Measurements from ENCODE around the gene B3GALT4.
A peak's percentile ranks its signal among the peaks of the same experiment; 100 is the strongest.
"Not testable (repeated sequence)": the region's sequence is repeated elsewhere in the genome, so short reads cannot be mapped to it uniquely, and the experiment has no call there.

B3GALT4 gene

DNA sequence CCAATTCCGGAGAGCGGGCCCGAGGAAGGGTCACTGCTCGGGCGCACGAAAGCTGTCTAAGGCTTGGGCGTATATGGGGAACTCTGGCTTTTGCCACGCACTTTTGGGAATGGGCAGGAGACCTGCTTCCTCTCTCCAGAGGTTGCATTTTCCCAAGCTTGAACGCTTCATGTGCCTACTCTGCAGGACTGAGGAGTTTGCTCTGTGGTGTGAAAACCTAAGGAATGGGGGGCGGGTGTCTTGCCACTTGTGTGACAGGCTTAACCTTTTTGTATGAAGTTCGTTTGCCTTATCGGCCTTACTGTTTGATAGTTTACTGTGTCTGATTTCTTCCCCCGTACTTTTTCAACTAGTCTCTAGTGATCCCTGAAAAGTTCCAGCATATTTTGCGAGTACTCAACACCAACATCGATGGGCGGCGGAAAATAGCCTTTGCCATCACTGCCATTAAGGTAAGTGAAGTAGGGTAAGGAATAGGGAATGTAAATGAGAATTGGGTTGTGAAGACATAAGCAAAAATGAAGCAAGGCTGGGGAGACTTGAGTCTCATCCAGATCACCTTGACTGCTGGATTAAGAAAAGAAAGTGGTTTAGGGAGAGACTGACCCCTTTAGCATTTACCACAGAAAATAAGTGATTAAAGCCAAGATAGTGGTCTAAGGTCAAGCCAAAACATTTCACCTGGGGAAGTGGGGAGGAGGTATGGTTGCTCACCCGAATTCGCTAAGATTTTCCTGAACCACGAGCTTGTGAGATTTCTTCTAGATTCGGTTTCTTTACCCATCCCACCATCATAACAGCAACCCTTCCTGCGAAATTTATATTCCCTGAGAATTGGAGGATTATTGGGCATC is 4.4 kb upstream of the B3GALT4 start:
- no peak for DNase-seq

DNA sequence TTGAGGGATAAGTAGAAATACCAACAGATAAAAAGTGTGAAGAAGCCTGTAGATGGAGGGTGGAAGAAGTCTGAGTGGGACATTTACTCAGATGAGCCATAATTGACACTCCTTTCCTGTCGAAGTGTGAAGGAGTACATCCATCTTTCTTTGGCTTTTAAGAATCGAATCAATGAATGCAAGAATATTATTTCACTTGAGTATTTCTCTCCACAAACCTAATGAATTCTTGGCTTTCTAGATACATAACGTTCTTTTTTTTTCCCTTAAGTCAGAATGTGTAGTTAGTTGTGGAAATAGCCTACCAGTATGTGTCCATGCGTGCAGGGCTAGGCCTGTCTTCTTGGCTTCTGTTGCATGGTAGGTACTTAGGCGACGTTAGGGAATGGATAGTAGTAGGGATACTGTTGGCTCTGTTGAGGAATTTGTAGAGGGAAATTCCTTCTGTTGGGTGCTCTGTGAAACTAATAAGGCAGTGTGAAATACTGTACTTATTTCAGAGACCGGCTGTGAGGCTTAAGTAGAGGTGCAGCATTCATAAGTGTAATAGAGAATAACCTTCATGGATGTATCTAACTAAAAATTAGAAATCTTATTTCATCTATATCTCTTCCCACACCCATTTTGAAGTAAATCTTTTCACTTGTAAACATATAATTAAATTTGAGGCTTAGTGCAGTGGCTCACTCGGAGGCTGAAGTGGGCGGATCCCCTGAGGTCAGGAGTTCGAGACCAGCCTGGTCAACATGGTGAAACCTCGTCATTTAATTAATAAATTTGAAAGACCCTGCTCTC is 3.6 kb upstream of the B3GALT4 start:
- no peak for DNase-seq

DNA sequence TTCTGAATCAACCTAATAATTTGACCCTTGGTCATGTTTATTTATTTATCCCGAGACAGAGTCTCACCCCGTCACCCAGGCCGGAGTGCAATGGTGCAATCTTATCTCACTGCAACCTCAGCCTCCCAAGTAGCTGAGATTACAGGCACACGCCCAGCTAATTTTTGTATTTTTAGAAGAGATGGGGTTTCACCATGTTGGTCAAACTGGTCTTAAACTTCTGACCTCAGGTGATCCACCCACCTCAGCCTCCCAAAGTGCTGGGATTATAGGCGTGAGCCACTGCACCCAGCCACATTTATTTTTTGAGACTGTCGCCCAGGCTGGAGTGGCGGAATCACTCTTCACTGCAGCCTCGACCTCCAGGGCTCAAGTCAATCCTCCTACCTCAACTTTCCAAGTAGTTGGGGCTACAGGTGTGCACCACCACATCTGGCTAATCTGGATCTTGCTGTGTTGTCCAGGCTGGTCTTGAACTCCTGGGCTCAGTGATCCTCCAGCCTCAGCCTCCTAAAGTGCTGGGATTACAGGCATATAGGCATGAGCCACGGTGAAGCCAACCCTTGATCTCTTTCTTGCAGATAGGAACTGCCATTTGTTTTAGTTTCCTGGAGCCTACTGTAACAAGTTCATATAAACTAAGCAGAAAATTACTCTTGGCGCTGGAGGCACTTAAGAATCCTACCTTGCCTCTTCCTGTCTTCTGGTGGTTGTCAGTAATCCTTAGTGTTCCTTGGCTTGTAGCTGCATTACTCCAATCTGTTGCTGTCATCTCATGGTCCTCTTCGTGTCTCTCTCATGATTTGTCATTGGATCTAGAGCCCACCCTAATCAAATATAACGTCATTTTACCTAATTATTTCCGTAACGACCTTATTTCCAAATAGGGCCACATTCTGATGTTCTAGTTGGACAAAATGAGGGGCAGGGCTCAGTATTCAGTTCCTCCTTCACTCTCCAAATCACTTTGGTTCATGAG is 2.7 kb upstream of the B3GALT4 start:
- no peak for DNase-seq

DNA sequence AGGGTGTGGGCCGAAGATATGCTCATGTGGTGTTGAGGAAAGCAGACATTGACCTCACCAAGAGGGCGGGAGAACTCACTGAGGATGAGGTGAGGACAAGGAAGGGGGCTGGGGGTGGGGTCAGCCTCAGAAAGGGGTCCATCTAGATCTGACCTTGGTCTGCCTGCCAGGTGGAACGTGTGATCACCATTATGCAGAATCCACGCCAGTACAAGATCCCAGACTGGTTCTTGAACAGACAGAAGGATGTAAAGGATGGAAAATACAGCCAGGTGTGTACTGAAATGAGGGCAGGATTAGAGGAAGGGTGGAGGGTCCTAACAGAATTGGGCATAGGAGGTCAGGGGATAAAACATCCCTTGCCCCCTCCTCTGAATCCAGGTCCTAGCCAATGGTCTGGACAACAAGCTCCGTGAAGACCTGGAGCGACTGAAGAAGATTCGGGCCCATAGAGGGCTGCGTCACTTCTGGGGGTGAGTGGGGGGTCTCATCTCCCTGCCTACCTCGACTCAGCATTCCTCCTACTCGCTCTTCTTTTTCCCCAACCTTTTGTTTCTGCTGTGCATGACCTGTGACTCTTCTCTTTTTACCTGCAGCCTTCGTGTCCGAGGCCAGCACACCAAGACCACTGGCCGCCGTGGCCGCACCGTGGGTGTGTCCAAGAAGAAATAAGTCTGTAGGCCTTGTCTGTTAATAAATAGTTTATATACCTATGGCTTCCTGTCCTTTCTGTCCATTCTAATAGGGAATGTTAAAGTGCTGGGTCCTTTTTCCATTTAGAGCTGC is 935 bp upstream of the B3GALT4 start:
- not testable (repeated sequence) for DNase-seq

DNA sequence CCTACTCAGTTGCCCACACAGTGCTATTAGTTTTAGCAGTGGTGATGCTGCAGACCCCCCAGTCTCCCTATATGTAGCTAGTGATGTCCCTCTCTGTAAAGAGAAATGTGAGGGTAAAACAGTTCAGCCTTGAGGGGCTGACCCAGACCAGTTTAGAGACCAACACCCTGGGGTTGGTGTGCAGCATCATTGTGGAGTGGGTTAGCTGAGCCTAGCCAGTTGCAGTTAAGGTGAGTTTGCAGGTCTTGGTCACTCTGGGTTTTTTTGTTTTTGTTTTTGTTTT is 401 bp upstream of the B3GALT4 start:
- no peak for DNase-seq

DNA sequence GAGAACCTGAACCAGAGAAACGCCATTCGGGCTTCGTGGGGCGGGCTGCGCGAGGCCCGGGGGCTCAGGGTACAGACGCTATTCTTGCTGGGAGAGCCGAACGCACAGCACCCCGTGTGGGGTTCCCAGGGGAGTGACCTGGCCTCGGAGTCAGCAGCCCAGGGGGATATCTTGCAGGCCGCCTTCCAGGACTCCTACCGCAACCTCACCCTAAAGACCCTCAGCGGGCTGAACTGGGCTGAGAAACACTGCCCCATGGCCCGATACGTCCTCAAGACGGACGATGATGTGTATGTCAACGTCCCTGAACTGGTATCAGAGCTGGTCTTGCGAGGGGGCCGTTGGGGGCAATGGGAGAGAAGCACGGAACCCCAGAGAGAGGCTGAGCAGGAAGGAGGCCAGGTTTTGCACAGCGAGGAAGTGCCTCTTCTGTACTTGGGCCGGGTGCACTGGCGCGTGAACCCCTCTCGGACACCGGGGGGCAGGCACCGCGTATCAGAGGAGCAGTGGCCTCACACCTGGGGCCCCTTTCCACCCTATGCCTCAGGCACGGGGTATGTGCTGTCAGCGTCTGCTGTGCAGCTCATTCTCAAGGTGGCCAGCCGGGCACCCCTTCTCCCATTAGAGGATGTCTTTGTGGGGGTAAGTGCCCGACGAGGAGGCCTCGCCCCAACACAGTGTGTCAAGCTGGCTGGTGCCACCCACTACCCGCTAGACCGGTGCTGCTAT is 904 bp downstream of the B3GALT4 start:
- DNase-seq, result no peak

DNA sequence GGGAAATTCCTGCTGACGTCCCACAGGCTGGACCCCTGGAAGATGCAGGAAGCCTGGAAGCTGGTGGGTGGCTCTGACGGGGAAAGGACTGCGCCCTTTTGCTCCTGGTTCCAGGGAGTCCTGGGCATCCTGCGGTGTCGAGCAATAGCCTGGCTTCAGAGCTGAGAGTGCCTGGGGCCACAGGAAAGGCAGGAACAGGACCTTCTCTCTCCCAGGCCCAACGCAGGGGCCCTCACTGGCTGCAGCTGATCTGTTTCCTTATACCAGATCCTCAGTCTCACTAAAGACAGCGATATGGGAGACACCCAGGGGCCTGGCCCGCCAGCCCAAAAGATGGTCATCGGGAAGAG is 1.4 kb downstream of the B3GALT4 start:
- no peak for DNase-seq

DNA sequence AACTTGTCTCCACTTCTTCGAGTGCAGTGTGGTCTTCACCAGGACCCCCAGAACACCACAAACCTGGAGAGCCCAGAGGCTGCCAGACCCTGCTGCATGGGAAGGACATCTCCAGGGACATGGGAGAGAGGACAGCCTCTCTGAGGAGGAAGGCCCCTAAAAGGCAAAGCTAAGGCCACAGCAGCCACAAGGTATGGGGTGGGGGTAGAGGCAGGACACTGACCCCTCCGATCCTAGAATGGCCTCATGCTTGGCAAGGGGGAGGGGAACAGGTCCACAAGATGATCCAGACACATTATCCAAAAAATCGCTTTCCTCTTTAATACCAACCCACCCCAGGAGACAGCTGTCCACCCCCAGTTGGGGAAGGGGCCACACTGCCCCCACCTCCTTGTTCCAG is 1.9 kb downstream of the B3GALT4 start:
- no peak for DNase-seq

DNA sequence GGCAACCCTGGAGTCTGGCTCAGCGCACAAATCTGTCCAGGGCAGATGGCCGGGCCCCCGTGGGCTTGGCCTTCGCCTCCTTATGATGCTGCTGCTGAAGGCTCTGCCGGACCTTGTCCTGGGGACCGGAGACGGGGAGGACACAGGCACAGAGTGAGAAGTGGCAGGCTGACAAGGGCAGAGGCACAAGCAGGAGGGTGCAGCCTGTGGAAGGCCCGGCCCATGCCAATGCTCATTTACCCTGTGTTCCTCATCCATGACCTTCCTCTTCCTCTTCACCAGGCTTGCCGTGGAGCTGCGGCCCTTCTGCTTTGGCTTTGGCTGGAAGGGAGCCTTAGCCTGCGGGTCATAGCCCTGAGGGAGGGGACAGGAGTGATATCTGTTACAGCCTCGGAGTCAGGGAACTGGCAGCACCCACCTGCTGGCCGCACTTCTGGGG is 2.4 kb downstream of the B3GALT4 start:
- DNase-seq, result no peak

DNA sequence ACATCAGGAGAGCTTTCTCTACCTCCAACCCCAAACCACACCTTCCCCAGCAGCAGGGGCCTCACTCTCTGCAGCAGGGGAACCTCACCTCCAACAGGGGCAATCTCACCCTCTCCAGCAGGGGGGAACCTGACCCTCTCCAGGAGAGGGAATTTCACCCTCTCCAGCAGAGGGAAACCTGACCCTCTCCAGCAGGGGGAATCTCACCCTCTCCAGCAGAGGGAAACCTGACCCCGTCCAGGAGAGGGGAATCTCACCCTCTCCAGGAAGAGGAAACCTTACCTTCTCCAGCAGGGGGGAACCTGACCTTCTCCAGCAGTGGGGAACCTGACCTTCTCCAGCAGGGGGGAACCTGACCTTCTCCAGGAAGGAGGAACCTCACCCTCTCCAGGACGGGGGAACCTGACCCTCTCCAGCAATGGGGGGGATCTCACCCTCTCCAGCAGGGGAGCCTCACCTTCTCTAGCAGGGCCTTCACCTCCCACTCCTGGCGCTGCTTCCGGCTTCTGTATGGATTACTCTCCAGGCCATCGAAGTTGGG is 3.1 kb downstream of the B3GALT4 start:
- DNase-seq, result no peak

DNA sequence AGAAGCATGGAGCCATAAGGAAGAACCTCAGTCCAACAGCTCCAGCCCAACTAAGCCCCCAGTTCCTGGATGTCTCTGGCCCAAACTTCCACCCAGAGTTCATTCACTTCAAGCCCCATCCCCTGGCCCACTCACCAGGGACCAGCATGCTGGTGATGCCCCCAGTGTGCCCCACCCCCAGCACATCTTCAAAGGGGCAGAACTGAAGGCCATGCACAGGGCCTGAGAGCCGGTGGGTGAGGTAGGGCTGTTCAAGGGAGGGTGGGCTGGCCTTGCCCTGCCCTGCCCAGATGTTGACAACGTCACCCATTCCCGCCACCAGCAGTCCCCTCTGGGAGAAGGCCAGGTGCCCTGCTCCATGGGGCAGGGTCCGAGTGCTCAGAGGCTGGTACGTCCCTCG is 3.6 kb downstream of the B3GALT4 start:
- no peak for DNase-seq

DNA sequence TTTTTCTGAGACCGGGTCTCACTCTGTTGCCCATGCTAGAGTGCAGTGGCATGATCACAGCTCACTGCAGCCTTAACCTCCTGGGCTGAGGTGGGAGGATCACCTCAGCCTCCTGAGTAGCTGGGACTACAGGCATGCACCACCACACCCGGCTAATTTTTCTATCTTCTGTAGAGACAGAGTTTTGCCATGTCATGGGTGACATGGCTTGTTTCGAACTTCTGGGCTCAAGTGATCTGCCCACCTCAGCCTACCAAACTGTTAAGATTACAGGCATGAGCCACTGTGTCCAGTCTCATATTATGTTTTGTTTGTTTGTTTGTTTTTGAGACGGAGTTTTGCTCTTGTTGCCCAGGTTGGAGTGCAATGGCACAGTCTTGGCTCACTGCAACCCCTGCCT is 8.3 kb downstream of the B3GALT4 start:
- DNase-seq, result not testable (repeated sequence)

DNA sequence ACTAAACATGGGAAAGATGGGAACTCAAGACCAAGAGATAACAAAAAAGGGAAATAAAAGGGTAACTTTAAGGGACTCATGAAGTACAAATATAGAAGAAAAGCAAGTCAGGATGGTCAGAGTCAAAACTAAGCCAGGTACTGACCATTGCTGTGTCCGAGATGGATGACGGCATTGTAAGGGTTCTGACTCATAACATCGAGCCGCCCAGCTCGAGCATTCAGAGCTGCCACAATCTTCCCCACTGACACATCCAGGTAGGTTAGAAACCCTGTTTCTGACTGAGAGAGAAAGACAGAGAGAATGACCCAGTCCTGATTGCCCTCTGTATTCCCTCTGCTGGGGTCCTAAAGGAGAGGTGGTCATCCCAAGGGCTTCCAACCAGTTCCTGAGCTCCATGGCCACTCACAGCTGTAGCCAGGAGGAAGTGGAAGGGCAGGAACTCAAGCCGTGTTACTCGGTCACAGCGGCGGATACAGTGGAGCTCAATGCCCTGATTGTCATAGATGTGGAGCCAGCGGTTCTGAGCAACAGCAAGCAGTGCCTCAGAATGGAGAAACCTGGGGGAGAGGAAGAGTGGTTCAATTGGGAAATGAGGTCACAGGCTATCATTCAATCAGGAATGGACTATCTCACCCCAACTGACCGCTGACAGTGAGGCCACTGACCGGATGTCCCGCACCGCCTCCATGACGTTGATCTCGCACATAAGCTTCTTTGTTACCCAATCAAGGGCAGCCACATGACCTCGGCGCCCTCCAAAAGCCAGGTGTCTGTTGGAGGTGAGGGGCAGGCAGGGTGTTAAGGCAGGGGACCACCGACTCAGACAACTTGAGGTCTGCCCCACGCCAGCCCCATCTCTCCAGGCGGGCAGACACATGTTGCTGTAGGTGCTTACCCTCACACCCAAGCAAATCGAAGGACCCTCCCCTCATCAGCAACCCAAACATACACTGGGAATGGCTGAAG is 10.3 kb downstream of the B3GALT4 start:
- no peak for DNase-seq

DNA sequence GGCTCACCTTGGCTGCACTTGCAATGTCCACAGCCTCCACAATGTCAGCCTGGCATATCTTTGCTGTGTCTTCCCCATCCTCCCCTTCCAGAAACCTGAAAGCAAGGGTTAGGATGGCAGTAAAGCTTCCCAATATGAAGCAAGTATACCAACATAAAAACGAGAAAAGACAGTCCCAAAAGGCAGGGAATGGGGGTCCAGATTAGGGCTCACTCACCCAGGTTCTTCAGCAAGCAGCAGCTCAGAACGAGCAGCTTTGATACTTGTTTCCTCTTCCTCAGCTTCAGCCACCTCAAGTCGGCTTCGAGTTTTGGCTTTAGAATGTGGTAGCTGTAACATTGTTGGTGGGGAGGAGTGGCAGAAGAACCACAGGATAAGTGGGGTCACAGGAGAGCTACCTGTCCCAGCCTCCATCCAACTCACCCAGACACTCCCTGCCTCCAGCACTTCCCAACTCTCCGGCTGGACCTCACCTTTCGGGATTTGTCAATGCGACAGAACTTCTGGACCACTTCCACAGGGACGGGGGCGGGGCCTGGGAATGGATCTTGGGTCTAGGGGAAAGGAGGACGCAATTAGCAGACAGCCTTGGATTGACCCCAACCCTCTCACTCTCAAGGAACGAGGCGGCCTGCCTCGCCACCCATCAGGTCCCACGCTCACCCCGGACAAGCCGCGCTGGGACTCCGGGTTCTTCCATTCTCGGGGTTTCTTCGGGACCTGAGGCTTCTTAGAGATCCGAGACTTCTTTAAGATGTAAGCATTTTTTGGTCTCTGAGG is 11.4 kb downstream of the B3GALT4 start:
- DNase-seq, result no peak

DNA sequence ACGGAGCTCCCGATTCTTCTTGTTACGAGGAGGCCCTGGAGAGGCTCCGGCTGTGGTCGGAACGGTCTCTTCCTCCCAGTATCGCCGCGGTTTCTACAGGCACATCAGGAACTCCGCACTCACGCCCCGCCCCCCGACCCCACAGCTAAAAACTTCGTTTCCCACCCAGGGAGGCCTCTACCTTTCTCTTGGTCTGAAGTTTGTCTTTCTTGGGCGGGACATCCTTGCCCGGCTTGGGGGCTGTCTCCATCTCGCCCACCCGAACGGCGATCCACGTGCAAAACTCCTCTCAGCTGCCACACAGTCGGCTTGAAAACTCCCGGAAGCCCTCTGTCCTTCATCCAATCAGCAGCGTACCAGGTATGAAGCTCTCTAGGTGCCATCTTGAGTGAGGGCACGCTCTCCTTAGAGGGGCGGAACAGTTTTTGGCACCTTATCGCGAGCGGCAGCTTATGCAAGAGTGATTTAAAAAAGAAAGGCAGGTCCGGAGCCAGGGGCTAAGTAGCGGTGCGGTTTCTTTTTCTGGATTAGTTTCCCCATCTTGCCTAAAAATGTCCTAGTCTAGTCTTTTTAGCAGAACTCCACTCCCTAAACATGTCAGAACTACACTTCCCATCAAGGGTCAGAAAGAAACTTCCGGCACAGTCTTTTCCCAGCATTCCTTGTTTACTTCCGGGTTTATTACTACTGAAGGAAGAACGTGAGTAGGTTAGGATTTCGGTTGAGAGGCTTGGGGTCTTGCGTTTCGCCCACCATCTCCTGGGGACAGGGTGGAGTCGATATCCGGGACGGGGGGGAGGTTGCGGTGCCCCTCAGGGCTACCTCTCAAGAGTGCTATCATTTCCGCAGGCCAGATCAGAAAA is 12.2 kb downstream of the B3GALT4 start, which contains the start of the genes PFDN6 and WDR46:
Gene PFDN6 (plus strand): TSS at position 681 of the 863 bp plus-strand sequence. CDS start 256 bp downstream, outside the sequence.
Gene WDR46 (minus strand): TSS at position 319 of the 863 bp plus-strand sequence. CDS start 69 bp downstream, at position 250.
- peak; percentile 88 for DNase-seq

DNA sequence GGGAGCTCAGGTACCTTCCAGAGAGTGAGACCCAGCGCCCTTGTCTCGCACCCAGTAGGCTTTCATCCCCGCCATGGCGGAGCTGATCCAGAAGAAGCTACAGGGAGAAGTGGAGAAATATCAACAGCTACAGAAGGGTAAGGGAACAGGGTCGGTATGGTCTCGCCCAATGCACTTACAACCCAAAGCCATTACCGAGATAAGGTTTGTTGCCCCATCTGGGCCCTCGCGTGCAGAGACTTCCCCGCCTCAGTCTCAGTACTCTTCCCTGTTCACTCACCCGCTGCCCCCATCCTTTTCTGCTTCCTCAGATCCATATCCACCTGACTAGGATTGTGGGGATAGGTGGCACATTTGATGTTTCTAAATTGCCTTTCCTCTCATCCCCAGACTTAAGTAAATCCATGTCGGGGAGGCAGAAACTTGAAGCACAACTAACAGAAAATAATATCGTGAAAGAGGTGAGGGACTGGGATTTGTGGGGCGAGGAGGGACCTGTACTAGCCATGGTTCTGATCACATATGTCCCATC is 12.9 kb downstream of the B3GALT4 start:
- no peak for DNase-seq

DNA sequence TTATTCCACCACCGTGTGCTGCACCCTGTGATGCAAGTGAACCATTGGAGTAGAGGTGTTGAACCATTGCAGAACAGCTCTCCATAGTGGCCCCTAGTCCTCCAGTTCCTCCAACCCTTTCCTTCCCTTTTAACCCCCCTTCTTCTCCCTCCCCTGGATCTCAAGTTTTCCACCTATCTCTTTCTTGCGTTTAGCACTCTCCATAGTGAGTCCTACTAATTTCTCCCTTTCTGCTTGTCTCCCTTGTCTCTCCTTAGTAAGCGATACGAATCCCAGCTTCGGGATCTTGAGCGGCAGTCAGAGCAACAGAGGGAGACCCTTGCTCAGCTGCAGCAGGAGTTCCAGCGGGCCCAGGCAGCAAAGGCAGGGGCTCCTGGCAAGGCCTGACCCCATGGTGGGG is 13.5 kb downstream of the B3GALT4 start:
- DNase-seq, result no peak

All from NCI-H187 treated with DMSO at 0.1 percent for 48 hours (cell line).